Kidney (tissue), 14 donors: ENCODE data around the gene ARSI. TPM values are rescaled to one million over a fixed set of nuclear protein-coding genes. Genes with fewer than 3 reads are reported as not detected.

Source experiments
- DNase-seq, 5 donors: peaks; one replicate each; pipeline ENCODE4 v3.0.0-alpha.2; 2013 to 2020
- FAIRE-seq: peaks from 2 replicates; lab custom pipeline; 2012; peaks lifted over from hg19 to GRCh38; lab: Jason Lieb, UNC
- H3K27ac ChIP-seq, 2 donors: one replicate each; pipeline ENCODE4 v1.7.0; 2013; ENCODE audit warnings: low read depth in 2 of 2, low read length in 2 of 2, inconsistent platforms in 1 of 2
- H3K27me3 ChIP-seq: one replicate; pipeline ENCODE4 v1.7.1; 2013; ENCODE audit warnings: low read length, inconsistent platforms; ENCODE audit not compliant: control insufficient read depth, insufficient read depth
- H3K36me3 ChIP-seq, 3 donors: one replicate each; pipeline versions ENCODE4 v1.7.0 to v1.7.1; 2013; ENCODE audit warnings: low read length in 3 of 3, control low read depth in 1 of 3, inconsistent platforms in 1 of 3; ENCODE audit not compliant: insufficient read depth in 3 of 3, control insufficient read depth in 2 of 3
- H3K4me1 ChIP-seq, 3 donors: one replicate each; pipeline versions ENCODE4 v1.7.0 to v1.7.1; 2013; ENCODE audit warnings: low read length in 3 of 3, inconsistent platforms in 1 of 3, low read depth in 1 of 3; ENCODE audit not compliant: control insufficient read depth in 2 of 3, insufficient read depth in 2 of 3
- H3K4me3 ChIP-seq, 3 donors: one replicate each; pipeline versions ENCODE4 v1.7.0 to v1.8.1; 2013; ENCODE audit warnings: low read length in 3 of 3, control low read depth in 1 of 3, inconsistent platforms in 1 of 3
- H3K9ac ChIP-seq, 3 donors: one replicate each; pipeline versions ENCODE4 v1.7.0 to v1.7.1; 2013; ENCODE audit warnings: low read length in 3 of 3, control low read depth in 1 of 3, inconsistent platforms in 1 of 3
- H3K9me3 ChIP-seq, 3 donors: one replicate each; pipeline versions ENCODE4 v1.7.0 to v1.7.1; 2013; ENCODE audit warnings: low read length in 3 of 3, control low read depth in 1 of 3, inconsistent platforms in 1 of 3; ENCODE audit not compliant: control insufficient read depth in 2 of 3, insufficient read depth in 1 of 3
- intact Hi-C: fragments of 100-400 bp; cut with DNase I; formaldehyde crosslinking; loops from one replicate; pipeline ENCODE4 v1.11.1; 2022
- polyA plus RNA-seq: library from polyadenylated mRNA; stranded (reverse); fragments of 350-450 nt; fragmentation: Illumina TruSeq; extraction: RNeasy Lipid Tissue Mini Kit (QIAGEN cat#74804); gene quantifications from one replicate; pipeline ENCODE4 v1.2.3, GENCODE V29; 2014; ENCODE audit warnings: low read depth, low replicate concordance; ENCODE audit not compliant: insufficient read depth
- total RNA-seq: library from RNA; stranded (reverse); fragmentation: NEBNext Ultra II Directional; extraction: Animal tissue kit (Norgen Biotek cat#: 25700); gene quantifications from one replicate; pipeline ENCODE4 v1.2.1, GENCODE V29; 2021
- TF ChIP-seq, protein P1 (sequence below): IDR thresholded peaks from 3 replicates; pipeline ENCODE4 v1.5.1; 2012; ENCODE audit warnings: mild to moderate bottlenecking, moderate library complexity, borderline replicate concordance; ENCODE audit not compliant: insufficient read depth; ENCODE audit errors: extremely low read depth
- donor health status: control.
- donor health status: control.
- donor health status: control.
- donor health status: control.
- donor health status: control.
- donor health status: DM: yes; HTN: yes; CAD: no.
- donor health status: Normal renal cell carcinoma (clear cell type).

Gene ARSI
- total and polyA plus RNA-seq, 2 donors from 2014 or later, result 0.57 to 1.1 TPM

GRCh38 chr5:150278046-150278730 lies 24.5 kb downstream of the ARSI start:
- intact Hi-C loops, result no loop called here
- H3K4me3 ChIP-seq, result no peak overlapping the region
- no peak overlapping the region for H3K9ac ChIP-seq
- H3K27me3 ChIP-seq, result no peaks in the 10 kb centered on the region
- no peak for DNase-seq
- TF ChIP-seq, protein P1, sequence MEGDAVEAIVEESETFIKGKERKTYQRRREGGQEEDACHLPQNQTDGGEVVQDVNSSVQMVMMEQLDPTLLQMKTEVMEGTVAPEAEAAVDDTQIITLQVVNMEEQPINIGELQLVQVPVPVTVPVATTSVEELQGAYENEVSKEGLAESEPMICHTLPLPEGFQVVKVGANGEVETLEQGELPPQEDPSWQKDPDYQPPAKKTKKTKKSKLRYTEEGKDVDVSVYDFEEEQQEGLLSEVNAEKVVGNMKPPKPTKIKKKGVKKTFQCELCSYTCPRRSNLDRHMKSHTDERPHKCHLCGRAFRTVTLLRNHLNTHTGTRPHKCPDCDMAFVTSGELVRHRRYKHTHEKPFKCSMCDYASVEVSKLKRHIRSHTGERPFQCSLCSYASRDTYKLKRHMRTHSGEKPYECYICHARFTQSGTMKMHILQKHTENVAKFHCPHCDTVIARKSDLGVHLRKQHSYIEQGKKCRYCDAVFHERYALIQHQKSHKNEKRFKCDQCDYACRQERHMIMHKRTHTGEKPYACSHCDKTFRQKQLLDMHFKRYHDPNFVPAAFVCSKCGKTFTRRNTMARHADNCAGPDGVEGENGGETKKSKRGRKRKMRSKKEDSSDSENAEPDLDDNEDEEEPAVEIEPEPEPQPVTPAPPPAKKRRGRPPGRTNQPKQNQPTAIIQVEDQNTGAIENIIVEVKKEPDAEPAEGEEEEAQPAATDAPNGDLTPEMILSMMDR, result no peak
- no peaks in the 10 kb centered on the region for H3K36me3 ChIP-seq
- no peaks in the 10 kb centered on the region for H3K4me1 ChIP-seq
- FAIRE-seq, result no peak
- no peaks in the 10 kb centered on the region for H3K9me3 ChIP-seq
- H3K27ac ChIP-seq, result no peak overlapping the region

GRCh38 chr5:150277043-150277442 lies 25.7 kb downstream of the ARSI start:
- FAIRE-seq, result no peak
- Histone ChIP-seq H3K4me3 (no peak overlapping the region), H3K9ac (no peak overlapping the region), H3K27me3 (no peaks in the 10 kb centered on the region), H3K4me1 (no peaks in the 10 kb centered on the region), H3K36me3 (no peaks in the 10 kb centered on the region), H3K27ac (no peak overlapping the region), H3K9me3 (no peaks in the 10 kb centered on the region)
- DNase-seq, result no peak
- intact Hi-C loops, result no loop called here
- TF ChIP-seq, protein P1, result no peak

DNA sequence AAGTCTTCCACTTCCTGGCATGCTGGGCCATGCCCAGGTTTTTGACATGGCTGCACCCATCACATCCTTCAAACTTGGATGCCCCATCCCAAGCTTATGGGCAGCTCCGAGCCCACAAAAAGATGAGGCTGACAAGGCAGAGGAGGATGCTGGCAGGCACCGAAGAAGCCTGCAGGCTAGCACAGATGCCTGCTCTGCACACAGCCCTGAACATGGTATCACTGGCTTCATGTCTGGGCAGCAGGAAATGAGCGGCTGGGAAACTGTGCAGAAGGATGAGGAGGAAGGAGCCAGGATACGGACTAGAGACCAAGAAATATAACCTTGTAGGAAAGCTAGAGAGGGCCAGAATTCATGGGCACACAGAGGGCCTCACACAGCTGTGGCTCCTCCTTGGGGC lies 27.9 kb downstream of the ARSI start:
- FAIRE-seq, result no peak
- intact Hi-C loops, result no loop called here
- Histone ChIP-seq H3K4me1 (no peaks in the 10 kb centered on the region), H3K4me3 (no peak overlapping the region), H3K27me3 (no peaks in the 10 kb centered on the region), H3K36me3 (no peaks in the 10 kb centered on the region), H3K27ac (no peak overlapping the region), H3K9me3 (no peaks in the 10 kb centered on the region), H3K9ac (no peak overlapping the region)
- TF ChIP-seq, protein P1, result no peak
- no peak for DNase-seq

DNA sequence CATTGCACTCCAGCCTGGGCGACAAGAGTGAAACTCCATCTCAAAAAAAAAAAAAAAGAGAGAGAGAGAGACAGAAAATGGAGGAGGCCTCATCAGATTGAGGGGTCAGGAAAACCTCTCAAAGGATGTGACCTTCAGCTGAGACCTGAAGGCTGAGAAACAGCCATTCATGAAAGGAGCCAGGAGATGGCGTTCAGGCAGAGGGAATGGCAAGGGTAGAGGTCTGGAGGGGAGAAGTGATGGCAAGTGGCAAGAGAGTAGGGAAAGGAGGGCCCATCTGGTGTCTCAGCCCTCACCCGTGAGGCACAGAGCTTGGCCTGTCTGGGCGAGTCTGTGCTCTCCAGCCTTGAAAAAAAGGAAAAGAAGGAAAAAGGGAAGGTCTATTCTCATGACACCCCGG lies 30.2 kb downstream of the ARSI start:
- Histone ChIP-seq H3K9me3 (no peaks in the 10 kb centered on the region), H3K36me3 (no peaks in the 10 kb centered on the region), H3K27ac (no peak overlapping the region), H3K4me3 (no peak overlapping the region), H3K4me1 (no peaks in the 10 kb centered on the region), H3K9ac (no peak overlapping the region), H3K27me3 (no peaks in the 10 kb centered on the region)
- DNase-seq (peak in 3 of 5 donors; percentile 35 to 68 (median 53)), FAIRE-seq (no peak)
- intact Hi-C loops, result no loop called here
- TF ChIP-seq, protein P1, result peak; percentile 52
